PC-9 (cell line): ENCODE data around the gene SNX32. TPM values are rescaled to one million over a fixed set of nuclear protein-coding genes. Genes with fewer than 3 reads are reported as not detected.

Experiments
- BruUV-seq: library from RNA; stranded (reverse); fragments of 400-500 nt; replicated peaks from 2 replicates; lab custom pipeline; 2021; lab: Mats Ljungman, UMichigan
- CTCF ChIA-PET: fragments of 300-600 bp; sonication (Branson Sonifier 250); formaldehyde crosslinking; loops from one replicate; lab custom pipeline; 2022; ENCODE audit warnings: antibody characterized with exemption; lab: Charles Lee
- POLR2A ChIA-PET: fragments of 300-600 bp; sonication (Branson Sonifier 250); formaldehyde crosslinking; loops from one replicate; lab custom pipeline; 2022; ENCODE audit warnings: antibody characterized with exemption; ENCODE audit not compliant: unreplicated experiment; lab: Charles Lee
- DNase-seq, 2 experiments: peaks; one replicate each; pipeline versions ENCODE4 v3.0.0 to v3.0.0-alpha.2; 2015 to 2022; ENCODE audit warnings: mixed read lengths in 1 of 2
- H2AFZ ChIP-seq: fragments of 200-600 bp; sonication (generic); 2 replicates; pipeline ENCODE4 v1.8.1; 2017; ENCODE audit warnings: antibody characterized with exemption
- H3F3A ChIP-seq: fragments of 200-600 bp; sonication (generic); 2 replicates; pipeline ENCODE4 v1.8.1; 2017; ENCODE audit warnings: antibody characterized with exemption, mild to moderate bottlenecking, low read depth; ENCODE audit not compliant: insufficient read depth
- H3K27ac ChIP-seq: fragments of 200-600 bp; sonication (generic); 2 replicates; pipeline ENCODE4 v1.6.1; 2016; ENCODE audit warnings: mixed run types
- H3K27me3 ChIP-seq: fragments of 200-600 bp; sonication (generic); 2 replicates; pipeline ENCODE4 v1.6.1; 2016; ENCODE audit warnings: low read depth, mixed run types; ENCODE audit not compliant: insufficient read depth
- H3K36me3 ChIP-seq: fragments of 200-600 bp; sonication (generic); 2 replicates; pipeline ENCODE4 v1.6.1; 2016; ENCODE audit warnings: low read depth, mixed run types
- H3K4me1 ChIP-seq: fragments of 200-600 bp; sonication (generic); replicated peaks from 2 replicates; pipeline ENCODE4 v1.6.1; 2016; ENCODE audit warnings: mixed run types; ENCODE audit not compliant: insufficient read depth
- H3K4me2 ChIP-seq: fragments of 200-600 bp; sonication (generic); 2 replicates; pipeline ENCODE4 v1.6.1; 2017; ENCODE audit warnings: mixed run types
- H3K4me3 ChIP-seq: fragments of 200-600 bp; sonication (generic); 2 replicates; pipeline ENCODE4 v1.6.1; 2016; ENCODE audit warnings: mixed run types
- H3K79me2 ChIP-seq: fragments of 200-600 bp; sonication (generic); 2 replicates; pipeline ENCODE4 v1.6.1; 2017; ENCODE audit warnings: low read depth, mixed run types
- H3K9me2 ChIP-seq: fragments of 200-600 bp; sonication (generic); 2 replicates; pipeline ENCODE4 v1.8.1; 2017; ENCODE audit warnings: mild to moderate bottlenecking; ENCODE audit not compliant: insufficient read depth
- H3K9me3 ChIP-seq: fragments of 200-600 bp; sonication (generic); 2 replicates; pipeline ENCODE4 v1.8.1; 2016; ENCODE audit warnings: low read depth; ENCODE audit not compliant: insufficient read depth
- H4K20me1 ChIP-seq: fragments of 200-600 bp; sonication (generic); 2 replicates; pipeline ENCODE4 v1.8.1; 2017; ENCODE audit not compliant: insufficient read depth
- CTCF ChIP-seq: fragments of 200-600 bp; sonication (generic); conservative IDR thresholded peaks from 2 replicates; pipeline ENCODE4 v1.6.1; 2017; ENCODE audit warnings: mixed run types, antibody characterized with exemption, mild to moderate bottlenecking, moderate library complexity
- EZH2 ChIP-seq: fragments of 200-600 bp; sonication (generic); IDR thresholded peaks from 2 replicates; pipeline ENCODE4 v1.8.0; 2017; ENCODE audit warnings: antibody characterized with exemption, low read depth
- intact Hi-C: fragments of 100-400 bp; cut with micrococcal nuclease; formaldehyde crosslinking; loops from one replicate; pipeline ENCODE4 v1.10.0; 2022; ENCODE audit not compliant: unreplicated experiment
- total RNA-seq: library from RNA; stranded (reverse); gene quantifications from 2 replicates; pipeline ENCODE4 v1.2.3, GENCODE V29; 2021

The SNX32 gene
- total RNA-seq, 1 experiment from 2014 or later: not detected

- POLR2A ChIA-PET: interaction anchor here (0.5 kb wide), 1 partner anchor 103 kb away, joined by 4 read pairs; no protein-coding TSS in a partner anchor
- Histone ChIP-seq H3K9me3 (no peaks in the 10 kb centered on the region), H3K27ac (no peak overlapping the region), H3K36me3 (no peaks in the 10 kb centered on the region), H3K79me2 (no peaks in the 10 kb centered on the region), H4K20me1 (no peaks in the 10 kb centered on the region), H3K4me3 (no peak overlapping the region), H3K27me3 (no peaks in the 10 kb centered on the region), H3K4me2 (no peak overlapping the region), H3K4me1 (peaks cover 8% of the 10 kb centered on the region; the same call in 1 of the 2 replicates), H2AFZ (no peak overlapping the region), H3K9me2 (no peaks in the 10 kb centered on the region), H3F3A (peaks cover 14% of the 10 kb centered on the region)
- intact Hi-C loops: loop anchor here (5.0 kb wide), 1 partner anchor 178 kb away; the partner anchor contains the start of gene SIPA1
- TF ChIP-seq EZH2 (no peak), CTCF (no peak)
- BruUV-seq: no TSS peak
- no peak for DNase-seq
- CTCF ChIA-PET: no interaction called here
Observed at GRCh38 chr11:65814986-65815565, 18.7 kb upstream of the SNX32 start.

DNA sequence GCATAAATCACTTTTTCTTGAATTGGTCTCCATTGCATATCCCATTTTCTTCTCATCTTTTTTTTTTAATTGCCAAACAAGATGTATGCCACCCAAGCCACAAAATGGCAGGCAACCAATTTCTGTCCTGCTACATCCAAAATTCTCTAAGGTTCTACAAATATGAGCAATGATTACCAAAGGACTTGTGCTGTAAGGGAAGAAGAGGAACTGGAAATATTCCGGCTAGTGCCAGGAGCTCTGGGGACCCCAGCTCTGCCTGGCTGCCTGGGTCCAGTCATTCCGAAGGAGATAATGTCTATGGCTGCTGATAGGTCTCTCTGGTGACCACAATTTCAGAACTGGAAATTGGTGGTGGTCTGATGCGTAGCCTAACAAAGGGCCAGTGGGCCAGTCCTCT is 17.1 kb upstream of the SNX32 start:
- peaks cover 7% of the 10 kb centered on the region for H3F3A ChIP-seq
- H3K4me3 ChIP-seq: no peak overlapping the region; the same call in 1 of the 2 replicates
- ChIA-PET CTCF (interaction anchor here (0.7 to 2.7 kb wide), 4 partner anchors 17 to 104 kb away, joined by 3 to 16 read pairs (median 8); partner anchors contain the start of gene KAT5), POLR2A (no interaction called here)
- no peaks in the 10 kb centered on the region for H4K20me1 ChIP-seq
- no peak overlapping the region for H2AFZ ChIP-seq
- H3K9me2 ChIP-seq: no peaks in the 10 kb centered on the region
- no peak for DNase-seq
- H3K79me2 ChIP-seq: no peaks in the 10 kb centered on the region
- intact Hi-C loops: loop anchor here (1.0 to 5.0 kb wide), 3 partner anchors 36 to 179 kb away; partner anchors contain the start of genes AP5B1 and SIPA1
- no peaks in the 10 kb centered on the region for H3K9me3 ChIP-seq
- no TSS peak for BruUV-seq
- H3K27me3 ChIP-seq: no peaks in the 10 kb centered on the region
- TF ChIP-seq EZH2 (no peak), CTCF (no peak)
- H3K36me3 ChIP-seq: no peaks in the 10 kb centered on the region
- no peak overlapping the region for H3K27ac ChIP-seq
- peaks cover 8% of the 10 kb centered on the region; the same call in 1 of the 2 replicates for H3K4me1 ChIP-seq
- H3K4me2 ChIP-seq: peak overlapping the region; percentile 83; the same call in 1 of the 2 replicates

- POLR2A ChIA-PET: interaction anchor here (0.6 to 0.7 kb wide), 2 partner anchors 105 to 154 kb away, joined by 6 to 10 read pairs; no protein-coding TSS in a partner anchor
- Histone ChIP-seq H3F3A (peaks cover 7% of the 10 kb centered on the region), H3K4me2 (peak overlapping the region; percentile 83), H3K9me2 (no peaks in the 10 kb centered on the region), H3K4me3 (peak overlapping the region; percentile 70), H3K36me3 (no peaks in the 10 kb centered on the region), H3K9me3 (no peaks in the 10 kb centered on the region), H3K79me2 (no peaks in the 10 kb centered on the region), H3K4me1 (peaks cover 8% of the 10 kb centered on the region; the same call in 1 of the 2 replicates), H3K27ac (peak overlapping the region; percentile 55), H4K20me1 (no peaks in the 10 kb centered on the region), H2AFZ (peak overlapping the region; percentile 84), H3K27me3 (no peaks in the 10 kb centered on the region)
- TSS peak; percentile 60 for BruUV-seq
- intact Hi-C loops: loop anchor here (1.0 to 5.0 kb wide), 3 partner anchors 37 to 180 kb away; partner anchors contain the start of genes AP5B1 and SIPA1
- no peak for TF ChIP-seq EZH2
- TF ChIP-seq CTCF: no peak
- CTCF ChIA-PET: interaction anchor here (1.6 to 2.7 kb wide), 2 partner anchors 38 to 105 kb away, joined by 10 to 16 read pairs; partner anchors contain the start of gene KAT5
- no peak for DNase-seq
Observed at GRCh38 chr11:65817312-65817834, 16.4 kb upstream of the SNX32 start.
